ENCODE results near the gene SCAMP5. TPM values are rescaled to one million over a fixed set of nuclear protein-coding genes. Genes with fewer than 3 reads are reported as not detected.

SCAMP5 gene
- total and polyA plus RNA-seq, 2 of the 4 experiments (the other 2 are of a cell fraction), result 0.36 to 1.6 TPM

DNA sequence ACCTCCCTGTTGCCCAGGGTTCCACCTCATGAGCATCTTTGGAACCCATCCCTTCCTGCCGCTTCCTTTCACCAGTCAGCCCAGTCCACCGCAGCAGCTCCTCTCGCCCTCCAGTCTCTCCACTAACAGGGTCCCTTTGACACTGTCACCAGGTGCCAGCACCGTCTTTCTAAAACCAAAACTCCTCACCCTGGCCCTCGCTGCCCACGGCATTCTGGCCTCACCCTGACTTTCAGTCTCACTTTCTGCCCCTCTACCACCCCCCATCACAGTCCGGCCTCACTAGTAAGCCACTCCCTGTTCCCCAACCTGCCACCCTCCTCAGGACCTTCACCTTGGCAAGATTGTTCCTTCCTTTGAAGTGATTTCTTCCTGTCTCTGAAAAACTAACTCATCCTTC, 32.2 kb downstream of the SCAMP5 start:
- no peak overlapping the region for H4K5ac ChIP-seq (ENCODE audit: low read depth, low read length)
- dilution Hi-C loops (cut with HindIII; ENCODE audit: low sequenced_read_pairs, unreplicated experiment) (no loop called here), intact Hi-C loops (cut with micrococcal nuclease) (loop anchor here (10.0 kb wide), 2 partner anchors 277 to 427 kb away; partner anchors contain the start of gene SIN3A), in situ Hi-C loops (cut with MboI; ENCODE audit: low sequenced_read_pairs) (loop anchor here (5.0 kb wide), 1 partner anchor 175 kb away; the partner anchor contains the start of gene C15orf39)
- H3K27ac ChIP-seq (ENCODE audit: insufficient read depth, low read length), result no peak overlapping the region
- H3K9ac ChIP-seq (ENCODE audit: low read depth, low read length), result no peak overlapping the region
- no peak for ATAC-seq (ENCODE audit: low read depth)
- no peak for DNase-seq
- 88% methylated on average over 7 of the region's 7 CpGs; no CpG with 5 or more reads in 1 of the 2 experiments for WGBS, 2 experiments (ENCODE audit: extremely low coverage in 2 of 2, insufficient read length in 1 of 2)
- H2AK5ac ChIP-seq (ENCODE audit: low read depth, low read length), result no peak overlapping the region
- no peak overlapping the region for H3K23ac ChIP-seq (ENCODE audit: low read depth, low read length)
- H3K4me2 ChIP-seq (ENCODE audit: low read depth, low read length), result no peak overlapping the region
- no peak overlapping the region for H3K4ac ChIP-seq (ENCODE audit: low read depth, low read length)
- no peak overlapping the region for H4K91ac ChIP-seq (ENCODE audit: insufficient read depth, low read depth, low read length)
- no peak for TF ChIP-seq CHD1 (IDR thresholded peaks at IDR 0.05; ENCODE audit: low read depth, low read length)
- TF ChIP-seq RFX5 (IDR thresholded peaks at IDR 0.05; ENCODE audit: low read depth, low read length), result no peak
- no peak for TF ChIP-seq MAFK (IDR thresholded peaks at IDR 0.05; ENCODE audit: low read depth, low read length)
- TF ChIP-seq SMC3 (IDR thresholded peaks at IDR 0.05; ENCODE audit: low read depth, low read length), result no peak
- TF ChIP-seq POLR2A (IDR thresholded peaks at IDR 0.05; ENCODE audit: low read depth, low read length), result no peak
- TF ChIP-seq, protein P1, sequence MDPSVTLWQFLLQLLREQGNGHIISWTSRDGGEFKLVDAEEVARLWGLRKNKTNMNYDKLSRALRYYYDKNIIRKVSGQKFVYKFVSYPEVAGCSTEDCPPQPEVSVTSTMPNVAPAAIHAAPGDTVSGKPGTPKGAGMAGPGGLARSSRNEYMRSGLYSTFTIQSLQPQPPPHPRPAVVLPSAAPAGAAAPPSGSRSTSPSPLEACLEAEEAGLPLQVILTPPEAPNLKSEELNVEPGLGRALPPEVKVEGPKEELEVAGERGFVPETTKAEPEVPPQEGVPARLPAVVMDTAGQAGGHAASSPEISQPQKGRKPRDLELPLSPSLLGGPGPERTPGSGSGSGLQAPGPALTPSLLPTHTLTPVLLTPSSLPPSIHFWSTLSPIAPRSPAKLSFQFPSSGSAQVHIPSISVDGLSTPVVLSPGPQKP (IDR thresholded peaks at IDR 0.05; ENCODE audit: borderline replicate concordance, low read depth, low read length), result no peak
- TF ChIP-seq, protein P2, sequence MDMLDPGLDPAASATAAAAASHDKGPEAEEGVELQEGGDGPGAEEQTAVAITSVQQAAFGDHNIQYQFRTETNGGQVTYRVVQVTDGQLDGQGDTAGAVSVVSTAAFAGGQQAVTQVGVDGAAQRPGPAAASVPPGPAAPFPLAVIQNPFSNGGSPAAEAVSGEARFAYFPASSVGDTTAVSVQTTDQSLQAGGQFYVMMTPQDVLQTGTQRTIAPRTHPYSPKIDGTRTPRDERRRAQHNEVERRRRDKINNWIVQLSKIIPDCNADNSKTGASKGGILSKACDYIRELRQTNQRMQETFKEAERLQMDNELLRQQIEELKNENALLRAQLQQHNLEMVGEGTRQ (IDR thresholded peaks at IDR 0.05; ENCODE audit: low read depth, low read length), result no peak
- TF ChIP-seq, protein P3, sequence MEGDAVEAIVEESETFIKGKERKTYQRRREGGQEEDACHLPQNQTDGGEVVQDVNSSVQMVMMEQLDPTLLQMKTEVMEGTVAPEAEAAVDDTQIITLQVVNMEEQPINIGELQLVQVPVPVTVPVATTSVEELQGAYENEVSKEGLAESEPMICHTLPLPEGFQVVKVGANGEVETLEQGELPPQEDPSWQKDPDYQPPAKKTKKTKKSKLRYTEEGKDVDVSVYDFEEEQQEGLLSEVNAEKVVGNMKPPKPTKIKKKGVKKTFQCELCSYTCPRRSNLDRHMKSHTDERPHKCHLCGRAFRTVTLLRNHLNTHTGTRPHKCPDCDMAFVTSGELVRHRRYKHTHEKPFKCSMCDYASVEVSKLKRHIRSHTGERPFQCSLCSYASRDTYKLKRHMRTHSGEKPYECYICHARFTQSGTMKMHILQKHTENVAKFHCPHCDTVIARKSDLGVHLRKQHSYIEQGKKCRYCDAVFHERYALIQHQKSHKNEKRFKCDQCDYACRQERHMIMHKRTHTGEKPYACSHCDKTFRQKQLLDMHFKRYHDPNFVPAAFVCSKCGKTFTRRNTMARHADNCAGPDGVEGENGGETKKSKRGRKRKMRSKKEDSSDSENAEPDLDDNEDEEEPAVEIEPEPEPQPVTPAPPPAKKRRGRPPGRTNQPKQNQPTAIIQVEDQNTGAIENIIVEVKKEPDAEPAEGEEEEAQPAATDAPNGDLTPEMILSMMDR (conservative IDR thresholded peaks at IDR 0.05; ENCODE audit: low read depth, low read length), result no peak
- no peak for TF ChIP-seq RAD21 (IDR thresholded peaks at IDR 0.05; ENCODE audit: low read length)
- TF ChIP-seq NFE2L2 (IDR thresholded peaks at IDR 0.05; ENCODE audit: low read depth, low read length), result no peak
- TF ChIP-seq MXI1 (IDR thresholded peaks at IDR 0.05; ENCODE audit: borderline replicate concordance, low read depth, low read length), result no peak
- no peak for TF ChIP-seq CEBPB (IDR thresholded peaks at IDR 0.05; ENCODE audit: low read depth, low read length)
- no peak for TF ChIP-seq BHLHE40 (IDR thresholded peaks at IDR 0.05; ENCODE audit: low read depth, low read length)
- no peak for TF ChIP-seq MAZ (IDR thresholded peaks at IDR 0.05; ENCODE audit: borderline replicate concordance, low read depth, low read length)
- ChIA-PET CTCF (no interaction called here), POLR2A (ENCODE audit: unreplicated experiment) (no interaction called here)
- no peak overlapping the region for H3K56ac ChIP-seq (ENCODE audit: extremely low read depth, insufficient read depth, low read length)
- BruUV-seq (replicated peaks), result no TSS peak
- H4K20me1 ChIP-seq (ENCODE audit: insufficient read depth, low read length), result no peaks in the 10 kb centered on the region
- no peak overlapping the region for H3K18ac ChIP-seq (ENCODE audit: low read depth, low read length)
- H2BK15ac ChIP-seq (ENCODE audit: low read depth, low read length), result no peak overlapping the region
- no peak overlapping the region for H2AFZ ChIP-seq (replicated peaks; ENCODE audit: low read length, poor library complexity)
- no peak overlapping the region for H2BK120ac ChIP-seq (ENCODE audit: low read depth, low read length)
- H3K79me1 ChIP-seq (ENCODE audit: low read depth in 1 of 2, low read length in 2 of 2), result peaks cover 8 to 29% of the 10 kb centered on the region in 2 experiments
- no peaks in the 10 kb centered on the region; the same call in 1 of the 2 replicates for H3K36me3 ChIP-seq (ENCODE audit: control insufficient read depth, insufficient read depth, low read length)
- H3K4me3 ChIP-seq (ENCODE audit: insufficient read depth, low read depth, low read length), result no peak overlapping the region
- H2BK5ac ChIP-seq (ENCODE audit: low read depth, low read length, poor library complexity, severe bottlenecking), result no peak overlapping the region
- peaks cover 13% of the 10 kb centered on the region for H3K4me1 ChIP-seq (ENCODE audit: control insufficient read depth, insufficient read depth, low read length)
- no peak overlapping the region for H2BK20ac ChIP-seq (ENCODE audit: low read depth, low read length)
- no peak overlapping the region for H4K8ac ChIP-seq (ENCODE audit: low read depth in 2 of 2, low read length in 2 of 2)
- H3K9me1 ChIP-seq (ENCODE audit: insufficient read depth, low read length), result peaks cover 10% of the 10 kb centered on the region
- H3K9me3 ChIP-seq (ENCODE audit: control insufficient read depth, insufficient read depth, low read length), result no peaks in the 10 kb centered on the region
- H3K27me3 ChIP-seq (ENCODE audit: control insufficient read depth, insufficient read depth, low read length), result no peaks in the 10 kb centered on the region
- H3K14ac ChIP-seq (replicated peaks; ENCODE audit: low read depth, low read length), result no peak overlapping the region
- H2AK9ac ChIP-seq (replicated peaks; ENCODE audit: low read depth, low read length, poor library complexity), result no peak overlapping the region
